Measurements from ENCODE around the gene ADAMTS17.

ADAMTS17 gene

GRCh38 chr15:100180921-100181320, 160.9 kb downstream of the ADAMTS17 start:
- TF ChIP-seq, protein P1, sequence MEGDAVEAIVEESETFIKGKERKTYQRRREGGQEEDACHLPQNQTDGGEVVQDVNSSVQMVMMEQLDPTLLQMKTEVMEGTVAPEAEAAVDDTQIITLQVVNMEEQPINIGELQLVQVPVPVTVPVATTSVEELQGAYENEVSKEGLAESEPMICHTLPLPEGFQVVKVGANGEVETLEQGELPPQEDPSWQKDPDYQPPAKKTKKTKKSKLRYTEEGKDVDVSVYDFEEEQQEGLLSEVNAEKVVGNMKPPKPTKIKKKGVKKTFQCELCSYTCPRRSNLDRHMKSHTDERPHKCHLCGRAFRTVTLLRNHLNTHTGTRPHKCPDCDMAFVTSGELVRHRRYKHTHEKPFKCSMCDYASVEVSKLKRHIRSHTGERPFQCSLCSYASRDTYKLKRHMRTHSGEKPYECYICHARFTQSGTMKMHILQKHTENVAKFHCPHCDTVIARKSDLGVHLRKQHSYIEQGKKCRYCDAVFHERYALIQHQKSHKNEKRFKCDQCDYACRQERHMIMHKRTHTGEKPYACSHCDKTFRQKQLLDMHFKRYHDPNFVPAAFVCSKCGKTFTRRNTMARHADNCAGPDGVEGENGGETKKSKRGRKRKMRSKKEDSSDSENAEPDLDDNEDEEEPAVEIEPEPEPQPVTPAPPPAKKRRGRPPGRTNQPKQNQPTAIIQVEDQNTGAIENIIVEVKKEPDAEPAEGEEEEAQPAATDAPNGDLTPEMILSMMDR (IDR thresholded peaks at IDR 0.05; ENCODE audit: low read depth, low read length), result no peak
- no peak overlapping the region for H3K4me3 ChIP-seq (ENCODE audit: low read depth, low read length)

DNA sequence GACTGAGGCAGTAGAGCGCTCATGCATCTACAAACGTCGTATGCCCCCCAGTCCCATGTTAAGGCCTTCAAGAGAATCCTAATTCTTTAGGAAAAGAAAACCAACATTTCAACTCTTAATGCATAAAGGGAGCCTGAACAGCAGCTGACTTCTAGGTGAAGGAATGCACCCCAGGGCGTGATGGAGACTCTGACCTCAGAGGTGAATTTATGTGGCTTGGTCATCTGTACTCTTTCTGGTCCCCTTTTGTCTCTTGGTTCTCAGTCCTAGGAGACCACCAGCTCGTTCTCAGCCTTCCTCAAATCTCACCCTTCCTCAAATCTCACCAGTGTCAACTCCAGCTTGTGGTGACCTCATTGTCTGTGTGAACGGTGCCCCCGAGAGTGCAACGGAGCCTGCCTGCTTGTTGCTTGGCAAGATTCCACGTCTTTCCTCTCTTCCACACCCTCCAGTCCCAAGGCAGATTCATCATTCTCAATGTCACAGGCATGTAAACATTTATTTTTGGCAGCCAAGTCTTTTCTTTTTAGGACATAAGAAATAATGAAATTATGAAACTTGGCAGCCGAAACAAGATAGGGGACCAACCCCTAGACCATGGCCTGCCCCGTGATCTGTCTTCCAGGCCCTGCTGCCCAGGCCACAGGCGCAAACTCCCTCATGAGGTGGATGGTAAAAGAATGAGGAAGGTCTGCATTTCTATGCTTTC, 166.2 kb downstream of the ADAMTS17 start:
- TF ChIP-seq, protein P1 (IDR thresholded peaks at IDR 0.05; ENCODE audit: low read depth, low read length), result no peak
- no peak overlapping the region for H3K4me3 ChIP-seq (ENCODE audit: low read depth, low read length)

GRCh38 chr15:100174904-100175275, 166.9 kb downstream of the ADAMTS17 start:
- TF ChIP-seq, protein P1 (IDR thresholded peaks at IDR 0.05; ENCODE audit: low read depth, low read length), result no peak
- no peak overlapping the region for H3K4me3 ChIP-seq (ENCODE audit: low read depth, low read length)

DNA sequence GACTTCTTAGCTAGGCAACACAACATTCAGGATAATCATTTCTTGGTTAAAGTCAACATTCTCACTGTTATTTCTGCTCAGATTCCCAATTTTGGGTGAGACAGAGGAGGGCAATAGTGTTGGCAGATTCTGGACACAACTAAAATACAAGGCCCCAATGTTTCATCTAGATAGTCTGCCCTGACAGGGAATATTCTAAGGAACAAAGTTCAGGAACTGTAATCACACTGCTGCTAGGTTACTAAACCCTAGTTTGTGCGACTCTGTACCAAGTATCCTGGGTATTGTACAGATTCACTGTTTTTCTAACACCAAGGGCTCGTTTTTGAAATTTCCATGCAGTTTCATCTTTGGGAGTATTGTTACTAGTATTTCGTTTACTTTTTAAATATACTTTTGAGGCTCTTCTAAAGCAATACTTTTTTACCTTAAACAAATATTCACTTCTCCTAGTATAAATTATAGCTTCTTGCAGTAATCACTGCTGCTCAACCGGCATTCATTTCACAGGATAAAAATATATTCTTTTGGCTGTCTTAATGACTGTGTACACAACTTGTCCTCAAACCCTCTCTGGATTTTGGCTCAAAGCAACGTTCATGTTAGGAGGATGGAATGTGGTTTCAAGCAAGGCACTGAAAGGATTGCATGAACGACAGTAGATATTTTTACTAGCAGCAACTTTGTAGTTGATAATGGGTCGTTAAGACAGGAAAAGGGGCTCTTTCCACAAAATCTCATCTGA, 167.4 kb downstream of the ADAMTS17 start:
- TF ChIP-seq, protein P1 (IDR thresholded peaks at IDR 0.05; ENCODE audit: low read depth, low read length), result no peak
- H3K4me3 ChIP-seq (ENCODE audit: low read depth, low read length), result no peak overlapping the region

DNA sequence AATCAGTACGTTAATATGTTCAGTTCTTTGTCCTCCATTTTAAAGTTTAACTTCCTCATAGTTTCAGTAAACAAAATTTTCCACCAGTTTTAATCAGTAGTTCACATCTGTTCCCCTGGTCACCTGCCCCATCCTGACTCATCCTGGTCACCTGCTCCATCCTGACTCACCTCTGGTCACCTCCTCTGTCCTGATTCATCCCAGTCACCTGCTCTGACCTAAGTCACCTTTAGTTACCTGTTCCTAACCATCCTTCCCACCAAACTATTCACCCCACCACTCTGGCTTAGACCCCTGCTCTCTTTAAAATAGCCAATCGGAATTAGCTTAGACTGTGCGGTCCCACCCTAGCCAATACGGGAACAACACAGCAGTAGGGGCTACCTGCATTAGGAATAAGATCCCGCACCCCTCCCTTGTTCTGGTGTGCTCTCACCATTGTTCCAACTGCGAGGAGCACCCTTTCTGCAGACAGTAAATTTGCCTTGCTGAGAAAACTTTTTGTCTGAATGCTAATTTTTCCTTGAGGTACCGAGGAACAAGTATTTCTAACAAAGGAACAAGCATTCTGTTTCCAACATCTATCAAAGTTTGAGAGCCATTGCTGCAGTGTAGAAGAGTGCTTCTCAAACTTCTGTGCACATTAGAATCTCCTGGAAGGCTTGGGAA, 169.3 kb downstream of the ADAMTS17 start:
- no peak overlapping the region for H3K4me3 ChIP-seq (ENCODE audit: low read depth, low read length)
- TF ChIP-seq, protein P1 (IDR thresholded peaks at IDR 0.05; ENCODE audit: low read depth, low read length), result no peak

GRCh38 chr15:100171411-100171810, 170.4 kb downstream of the ADAMTS17 start:
- no peak overlapping the region for H3K4me3 ChIP-seq (ENCODE audit: low read depth, low read length)

More at GRCh38 chr15:100171411-100171810, 170.4 kb downstream of the ADAMTS17 start:
- TF ChIP-seq, protein P1 (IDR thresholded peaks at IDR 0.05; ENCODE audit: low read depth, low read length), result no peak
